Measurements from ENCODE around the gene RFT1. TPM values are rescaled to one million over a fixed set of nuclear protein-coding genes. Genes with fewer than 3 reads are reported as not detected.
A peak's percentile ranks its signal among the peaks of the same experiment; 100 is the strongest.

Gene RFT1
- polyA plus RNA-seq, 1 donor (not counting 4 experiments of a cell fraction or from before 2014, with no cell fraction given), result 34.4 TPM

DNA sequence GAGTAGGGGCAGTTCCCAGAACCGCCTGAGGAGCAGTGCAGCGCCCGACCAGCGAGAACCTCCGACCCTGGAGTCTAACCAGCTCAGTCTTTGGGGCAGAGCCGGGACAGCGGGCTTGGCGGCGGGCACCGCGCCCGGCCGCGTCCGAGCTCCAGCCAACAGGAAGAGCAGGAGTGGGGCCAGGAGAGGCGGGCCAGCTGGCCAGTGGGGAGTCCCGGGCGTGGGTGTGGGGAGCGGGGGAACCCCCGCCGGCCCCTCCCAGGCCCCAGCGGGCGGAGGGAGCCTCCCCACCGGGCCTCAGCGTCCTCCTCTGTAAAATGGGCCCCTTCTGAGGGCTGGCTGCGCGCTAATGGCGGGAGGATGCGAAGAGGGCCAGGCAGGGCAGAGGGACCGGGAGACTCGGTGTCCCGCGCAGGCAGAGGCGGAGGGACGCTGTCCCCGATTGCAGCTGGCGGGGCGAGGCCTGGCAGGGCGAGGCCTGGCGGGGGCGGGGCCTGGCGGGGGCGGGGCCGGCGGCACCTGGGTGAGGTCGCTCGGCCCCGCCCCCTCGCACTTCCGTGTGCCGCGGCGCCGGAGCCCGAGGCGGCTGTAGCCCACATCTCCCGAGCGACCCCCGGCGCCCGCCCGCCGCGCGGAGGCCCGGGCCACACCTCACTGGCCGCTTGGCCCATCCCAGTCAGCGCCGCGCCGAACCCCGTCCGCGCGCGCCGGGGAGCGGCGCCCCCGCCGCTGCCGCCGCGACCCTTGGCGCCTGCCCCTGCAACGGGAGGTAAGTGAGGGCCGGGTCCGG, 30.6 kb upstream of the RFT1 start, which contains the start of gene PRKCD:
Gene PRKCD (plus strand): TSS at position 550 of the 790 bp plus-strand sequence. CDS start 17,214 bp downstream, outside the sequence.
- FAIRE-seq, result no peak
- H3K9me3 ChIP-seq (ENCODE audit: control insufficient read depth, low read depth, low read length), result no peaks in the 10 kb centered on the region
- no peak for DNase-seq (ENCODE audit: low read depth, low spot score)
- peaks cover 21% of the 10 kb centered on the region for H3K4me1 ChIP-seq (ENCODE audit: control insufficient read depth, extremely low read depth, insufficient read depth, low read length)
- peak within 1 kb of the TSS; percentile 33 for H3K27ac ChIP-seq (ENCODE audit: control insufficient read depth, insufficient read depth, low read length)
- H3K27me3 ChIP-seq (ENCODE audit: control insufficient read depth, extremely low read depth, insufficient read depth, low read length), result peaks cover 27% of the 10 kb centered on the region
- H3K9ac ChIP-seq (ENCODE audit: control insufficient read depth, extremely low read depth, insufficient read depth, low read length), result peak within 1 kb of the TSS; percentile 81
- H4K20me1 ChIP-seq (ENCODE audit: control insufficient read depth, extremely low read depth, insufficient read depth, low read length), result peaks cover 7% of the 10 kb centered on the region
- peak within 1 kb of the TSS; percentile 97 for H3K4me2 ChIP-seq (ENCODE audit: control insufficient read depth, extremely low read depth, insufficient read depth, low read depth, low read length)
- H2AFZ ChIP-seq (ENCODE audit: control insufficient read depth, low read length), result peak within 1 kb of the TSS; percentile 85
- H3K79me2 ChIP-seq (ENCODE audit: control insufficient read depth, insufficient read depth, low read length), result peaks cover 17% of the 10 kb centered on the region
- peaks cover 2% of the 10 kb centered on the region for H3K9me1 ChIP-seq (ENCODE audit: control insufficient read depth, extremely low read depth, insufficient read depth, low read length)
- H3K36me3 ChIP-seq (ENCODE audit: control insufficient read depth in 2 of 2, extremely low read depth in 1 of 2, insufficient read depth in 2 of 2, low read length in 2 of 2), result no peaks in the 10 kb centered on the region
- dilution Hi-C loops (cut with MboI; ENCODE audit: extremely low pct_ligation_motif_present, low sequenced_read_pairs), result no loop called here
- peak in 2 of 3 experiments; percentile 29 to 45 for TF ChIP-seq CTCF (optimal IDR thresholded peaks at IDR 0.05 in 1 of 3, IDR thresholded peaks at IDR 0.05 in 1 of 3, conservative IDR thresholded peaks at IDR 0.05 in 1 of 3; ENCODE audit: extremely low read depth in 1 of 3, insufficient read depth in 2 of 3, low read length in 3 of 3)
- TF ChIP-seq EZH2 (IDR thresholded peaks at IDR 0.05; ENCODE audit: low read length), result no peak
- peak within 1 kb of the TSS; percentile 75 to 88 (median 82) for H3K4me3 ChIP-seq (ENCODE audit: control insufficient read depth in 2 of 3, extremely low read depth in 1 of 3, insufficient read depth in 2 of 3, low read depth in 1 of 3, low read length in 3 of 3)

GRCh38 chr3:53160061-53160659, 29.9 kb upstream of the RFT1 start:
- FAIRE-seq, result no peak

More at GRCh38 chr3:53160061-53160659, 29.9 kb upstream of the RFT1 start:
- H4K20me1 ChIP-seq (ENCODE audit: control insufficient read depth, extremely low read depth, insufficient read depth, low read length), result peaks cover 7% of the 10 kb centered on the region
- no peak overlapping the region for H3K27ac ChIP-seq (ENCODE audit: control insufficient read depth, insufficient read depth, low read length)
- no peak for DNase-seq (ENCODE audit: low read depth, low spot score)
- peak overlapping the region in 1 of 3 experiments; percentile 88 for H3K4me3 ChIP-seq (ENCODE audit: control insufficient read depth in 2 of 3, extremely low read depth in 1 of 3, insufficient read depth in 2 of 3, low read depth in 1 of 3, low read length in 3 of 3)
- peaks cover 17% of the 10 kb centered on the region for H3K79me2 ChIP-seq (ENCODE audit: control insufficient read depth, insufficient read depth, low read length)
- peaks cover 27% of the 10 kb centered on the region for H3K27me3 ChIP-seq (ENCODE audit: control insufficient read depth, extremely low read depth, insufficient read depth, low read length)
- no peak overlapping the region for H2AFZ ChIP-seq (ENCODE audit: control insufficient read depth, low read length)
- H3K9me1 ChIP-seq (ENCODE audit: control insufficient read depth, extremely low read depth, insufficient read depth, low read length), result peaks cover 2% of the 10 kb centered on the region
- no peak for TF ChIP-seq CTCF (optimal IDR thresholded peaks at IDR 0.05 in 1 of 3, IDR thresholded peaks at IDR 0.05 in 1 of 3, conservative IDR thresholded peaks at IDR 0.05 in 1 of 3; ENCODE audit: extremely low read depth in 1 of 3, insufficient read depth in 2 of 3, low read length in 3 of 3)
- no peak for TF ChIP-seq EZH2 (IDR thresholded peaks at IDR 0.05; ENCODE audit: low read length)
- dilution Hi-C loops (cut with MboI; ENCODE audit: extremely low pct_ligation_motif_present, low sequenced_read_pairs), result no loop called here
- H3K9ac ChIP-seq (ENCODE audit: control insufficient read depth, extremely low read depth, insufficient read depth, low read length), result peak overlapping the region; percentile 70
- H3K36me3 ChIP-seq (ENCODE audit: control insufficient read depth in 2 of 2, extremely low read depth in 1 of 2, insufficient read depth in 2 of 2, low read length in 2 of 2), result no peaks in the 10 kb centered on the region
- peak overlapping the region; percentile 73 for H3K4me2 ChIP-seq (ENCODE audit: control insufficient read depth, extremely low read depth, insufficient read depth, low read depth, low read length)
- H3K4me1 ChIP-seq (ENCODE audit: control insufficient read depth, extremely low read depth, insufficient read depth, low read length), result peaks cover 28% of the 10 kb centered on the region
- H3K9me3 ChIP-seq (ENCODE audit: control insufficient read depth, low read depth, low read length), result no peaks in the 10 kb centered on the region

All from keratinocyte (primary cell).